Keratinocyte (primary cell): Measurements from ENCODE around the gene TMC1. TPM values are rescaled to one million over a fixed set of nuclear protein-coding genes. Genes with fewer than 3 reads are reported as not detected.

Experiments used
- DNase-seq: peaks from one replicate; pipeline ENCODE4 v3.0.0-alpha.2; 2011; ENCODE audit warnings: low read depth, missing footprints, low spot score
- FAIRE-seq: peaks from 2 replicates; lab custom pipeline; 2011; peaks lifted over from hg19 to GRCh38; lab: Jason Lieb, UNC
- H2AFZ ChIP-seq: 2 replicates; pipeline ENCODE4 v1.6.0; 2012; ENCODE audit warnings: low read length, control low read depth, inconsistent platforms; ENCODE audit not compliant: control insufficient read depth
- H3K27ac ChIP-seq: 2 replicates; pipeline ENCODE4 v1.5.1; 2011; ENCODE audit warnings: low read length; ENCODE audit not compliant: control insufficient read depth, insufficient read depth
- H3K27me3 ChIP-seq: 3 replicates; pipeline ENCODE4 v1.6.0; 2011; ENCODE audit warnings: low read length; ENCODE audit not compliant: control insufficient read depth, insufficient read depth; ENCODE audit errors: extremely low read depth
- H3K36me3 ChIP-seq, 2 experiments: 2 replicates in 1 of 2; 3 replicates in 1 of 2; pipeline ENCODE4 v1.5.1; 2011; ENCODE audit warnings: low read length in 2 of 2, mild to moderate bottlenecking in 1 of 2; ENCODE audit not compliant: control insufficient read depth in 2 of 2, insufficient read depth in 2 of 2; ENCODE audit errors: extremely low read depth in 1 of 2
- H3K4me1 ChIP-seq: 3 replicates; pipeline ENCODE4 v1.5.1; 2011; ENCODE audit warnings: low read length; ENCODE audit not compliant: control insufficient read depth, insufficient read depth; ENCODE audit errors: extremely low read depth
- H3K4me2 ChIP-seq: 3 replicates; pipeline ENCODE4 v1.6.0; 2011; ENCODE audit warnings: low read depth, low read length; ENCODE audit not compliant: control insufficient read depth, insufficient read depth; ENCODE audit errors: extremely low read depth
- H3K4me3 ChIP-seq, 3 experiments: fragments of 200-600 bp in 1 of 3; sonication (generic) in 1 of 3; 2 replicates in 2 of 3; 3 replicates in 1 of 3; pipeline ENCODE4 v1.5.1; 2011 to 2016; ENCODE audit warnings: low read length in 3 of 3, mild to moderate bottlenecking in 3 of 3, control low read depth in 2 of 3, inconsistent platforms in 1 of 3, low read depth in 1 of 3, mixed read lengths in 1 of 3, mixed run types in 1 of 3, moderate library complexity in 1 of 3; ENCODE audit not compliant: control insufficient read depth in 2 of 3, insufficient read depth in 2 of 3; ENCODE audit errors: extremely low read depth in 1 of 3
- H3K79me2 ChIP-seq: 2 replicates; pipeline ENCODE4 v1.6.0; 2012; ENCODE audit warnings: low read length; ENCODE audit not compliant: control insufficient read depth, insufficient read depth
- H3K9ac ChIP-seq: 3 replicates; pipeline ENCODE4 v1.6.0; 2011; ENCODE audit warnings: low read length; ENCODE audit not compliant: control insufficient read depth, insufficient read depth; ENCODE audit errors: extremely low read depth
- H3K9me1 ChIP-seq: 3 replicates; pipeline ENCODE4 v1.6.0; 2011; ENCODE audit warnings: low read length; ENCODE audit not compliant: control insufficient read depth, insufficient read depth; ENCODE audit errors: extremely low read depth
- H3K9me3 ChIP-seq: 2 replicates; pipeline ENCODE4 v1.5.1; 2012; ENCODE audit warnings: low read depth, low read length; ENCODE audit not compliant: control insufficient read depth
- H4K20me1 ChIP-seq: 3 replicates; pipeline ENCODE4 v1.6.0; 2011; ENCODE audit warnings: low read length; ENCODE audit not compliant: control insufficient read depth, insufficient read depth; ENCODE audit errors: extremely low read depth
- CTCF ChIP-seq, 3 experiments: IDR thresholded peaks in 1 of 3; conservative IDR thresholded peaks in 1 of 3; optimal IDR thresholded peaks in 1 of 3; 2 replicates in 2 of 3; 3 replicates in 1 of 3; pipeline versions ENCODE3 to v1.5.1; 2011; ENCODE audit warnings: low read length in 3 of 3, mild to moderate bottlenecking in 3 of 3, moderate library complexity in 2 of 3, control low read depth in 1 of 3, inconsistent platforms in 1 of 3; ENCODE audit not compliant: insufficient read depth in 2 of 3; ENCODE audit errors: extremely low read depth in 1 of 3
- EZH2 ChIP-seq: IDR thresholded peaks from one replicate; pipeline ENCODE4 v1.6.1; 2012; ENCODE audit warnings: inconsistent platforms, mild to moderate bottlenecking, low read length, moderate library complexity
- dilution Hi-C: fragments of 300-500 bp; cut with MboI; formaldehyde crosslinking; loops from one replicate; pipeline ENCODE4 v1.7.0; 2020; ENCODE audit warnings: low sequenced_read_pairs; ENCODE audit not compliant: extremely low pct_ligation_motif_present
- polyA plus RNA-seq, 5 experiments: library from polyadenylated mRNA; depleted of rRNA in 3 of 5; stranded (reverse) in 3 of 5; stranded (forward) in 1 of 5; unstranded in 1 of 5; fragments of >200 nt; gene quantifications; 1 replicate in 1 of 5; 2 replicates in 3 of 5; 3 replicates in 1 of 5; pipeline versions ENCODE4 v1.2.1 to v1.2.3, GENCODE V29; 2011 to 2012; ENCODE audit warnings: missing spikeins in 2 of 5, low read depth in 1 of 5, low replicate concordance in 1 of 5

The TMC1 gene
- polyA plus RNA-seq, 1 donor (not counting 4 experiments of a cell fraction or from before 2014, with no cell fraction given): 0.05 TPM

GRCh38 chr9:72597181-72597517, 75.7 kb downstream of the TMC1 start:
- no peak overlapping the region for H2AFZ ChIP-seq
- no peaks in the 10 kb centered on the region for H3K79me2 ChIP-seq
- no peaks in the 10 kb centered on the region for H3K36me3 ChIP-seq
- H3K4me3 ChIP-seq: no peak overlapping the region
- TF ChIP-seq CTCF (optimal IDR thresholded peaks at IDR 0.05 in 1 of 3, IDR thresholded peaks at IDR 0.05 in 1 of 3, conservative IDR thresholded peaks at IDR 0.05 in 1 of 3; ENCODE audit: extremely low read depth in 1 of 3, insufficient read depth in 2 of 3, low read length in 3 of 3) (no peak), EZH2 (no peak)
- no peaks in the 10 kb centered on the region for H3K4me1 ChIP-seq
- H3K9me3 ChIP-seq: no peaks in the 10 kb centered on the region
- dilution Hi-C loops: loop anchor here (25.0 kb wide), 1 partner anchor 235 kb away; the partner anchor contains the start of gene ZFAND5
- DNase-seq: no peak
- FAIRE-seq: no peak
- H3K27me3 ChIP-seq: no peaks in the 10 kb centered on the region
- H3K9ac ChIP-seq: no peak overlapping the region
- no peak overlapping the region for H3K27ac ChIP-seq
- no peak overlapping the region for H3K4me2 ChIP-seq
- no peaks in the 10 kb centered on the region for H4K20me1 ChIP-seq
- H3K9me1 ChIP-seq: no peaks in the 10 kb centered on the region

GRCh38 chr9:72597601-72598000, 76.2 kb downstream of the TMC1 start:
- Histone ChIP-seq H3K27ac (no peak overlapping the region), H3K9ac (no peak overlapping the region), H3K4me2 (no peak overlapping the region), H3K4me1 (no peaks in the 10 kb centered on the region), H4K20me1 (no peaks in the 10 kb centered on the region), H3K36me3 (no peaks in the 10 kb centered on the region), H3K79me2 (no peaks in the 10 kb centered on the region), H3K4me3 (no peak overlapping the region), H3K27me3 (no peaks in the 10 kb centered on the region), H2AFZ (no peak overlapping the region), H3K9me1 (no peaks in the 10 kb centered on the region), H3K9me3 (no peaks in the 10 kb centered on the region)
- DNase-seq (no peak), FAIRE-seq (no peak)
- TF ChIP-seq EZH2 (no peak), CTCF (optimal IDR thresholded peaks at IDR 0.05 in 1 of 3, IDR thresholded peaks at IDR 0.05 in 1 of 3, conservative IDR thresholded peaks at IDR 0.05 in 1 of 3; ENCODE audit: extremely low read depth in 1 of 3, insufficient read depth in 2 of 3, low read length in 3 of 3) (no peak)
- dilution Hi-C loops: loop anchor here (25.0 kb wide), 1 partner anchor 235 kb away; the partner anchor contains the start of gene ZFAND5
